Natural killer cell (primary cell): ENCODE results near the gene OLFM1. TPM values are rescaled to one million over a fixed set of nuclear protein-coding genes. Genes with fewer than 3 reads are reported as not detected.

ENCODE experiments used
- ATAC-seq, 3 donors: fragments of 150-1000 bp in 2 of 3; fragments of 200-7000 bp in 1 of 3; cut with Tn5 transposase; 1 replicate in 1 of 3; 2 replicates in 2 of 3; pipeline ENCODE4 v1.10.0; 2021; ENCODE audit warnings: mild to moderate bottlenecking in 2 of 3, moderate library complexity in 2 of 3
- DNase-seq, 2 donors: peaks; one replicate each; pipeline versions ENCODE4 v3.0.0 to v3.0.0-alpha.2; 2013 to 2021; ENCODE audit warnings: mixed read lengths in 1 of 2
- H3K27ac ChIP-seq: one replicate; pipeline ENCODE4 v1.5.1; 2013; ENCODE audit warnings: mild to moderate bottlenecking, low read length
- H3K27me3 ChIP-seq: one replicate; pipeline ENCODE4 v1.6.1; 2013; ENCODE audit warnings: low read length; ENCODE audit not compliant: control insufficient read depth, insufficient read depth
- H3K36me3 ChIP-seq: one replicate; pipeline ENCODE4 v1.6.1; 2013; ENCODE audit warnings: low read length; ENCODE audit not compliant: control insufficient read depth, insufficient read depth
- H3K4me1 ChIP-seq: one replicate; pipeline ENCODE4 v1.6.1; 2013; ENCODE audit warnings: low read length; ENCODE audit not compliant: control insufficient read depth, insufficient read depth
- H3K4me3 ChIP-seq: one replicate; pipeline ENCODE4 v1.5.1; 2013; ENCODE audit warnings: low read length
- H3K9me3 ChIP-seq: one replicate; pipeline ENCODE4 v1.6.1; 2013; ENCODE audit warnings: low read length; ENCODE audit not compliant: control insufficient read depth, insufficient read depth
- H3K27ac Mint-ChIP-seq, 2 donors: one replicate each; pipeline ENCODE4 v1.8.0; 2022; ENCODE audit warnings: mild to moderate bottlenecking in 2 of 2, mixed read lengths in 2 of 2, moderate library complexity in 1 of 2
- H3K27me3 Mint-ChIP-seq, 2 donors: one replicate each; pipeline ENCODE4 v1.8.0; 2022; ENCODE audit warnings: low read depth in 2 of 2, mixed read lengths in 2 of 2
- H3K36me3 Mint-ChIP-seq: one replicate; pipeline ENCODE4 v1.8.0; 2022; ENCODE audit warnings: mixed read lengths
- H3K4me1 Mint-ChIP-seq, 2 donors: one replicate each; pipeline ENCODE4 v1.8.0; 2022; ENCODE audit warnings: mixed read lengths in 2 of 2
- H3K4me3 Mint-ChIP-seq: one replicate; pipeline ENCODE4 v1.8.0; 2022; ENCODE audit warnings: mild to moderate bottlenecking, moderate library complexity, mixed read lengths
- H3K9me3 Mint-ChIP-seq, 2 donors: one replicate each; pipeline ENCODE4 v1.8.0; 2022; ENCODE audit warnings: mixed read lengths in 2 of 2
- WGBS: methylation state at CpG from one replicate; pipeline ENCODE4 v1.1.7; 2013; ENCODE audit warnings: missing lambda C conversion rate; ENCODE audit not compliant: insufficient coverage; 5-methylcytosine and 5-hydroxymethylcytosine counted together
- intact Hi-C: fragments of 100-400 bp; cut with micrococcal nuclease; formaldehyde crosslinking; loops from one replicate; pipeline ENCODE4 v1.14.2; 2022
- total RNA-seq, 4 donors: library from RNA; stranded (reverse); fragments of 120-200 nt in 1 of 4; gene quantifications; one replicate each; pipeline versions ENCODE4 v1.2.3 to v1.2.4, GENCODE V29; 2013 to 2022
- TF ChIP-seq, protein P1 (sequence below): fragments of 200-600 bp; IDR thresholded peaks from one replicate; pipeline ENCODE4 v1.8.0; 2022; ENCODE audit warnings: antibody characterized with exemption

Gene OLFM1
- total RNA-seq, 3 donors from 2014 or later (not counting 1 experiment from before 2014, with no cell fraction given): 0.18 TPM; not detected in 2

- Mint-ChIP-seq H3K27ac (no peak overlapping the region), H3K27me3 (peaks cover 26 to 46% of the 10 kb centered on the region in 2 donors), H3K36me3 (no peaks in the 10 kb centered on the region), H3K4me3 (no peak overlapping the region), H3K9me3 (no peaks in the 10 kb centered on the region), H3K4me1 (peaks cover 10 to 12% of the 10 kb centered on the region in 2 donors)
- intact Hi-C loops: no loop called here
- peaks cover 13% of the 10 kb centered on the region for H3K4me1 ChIP-seq
- DNase-seq (no peak), ATAC-seq (no peak)
- peaks cover 15% of the 10 kb centered on the region for H3K27me3 ChIP-seq
- WGBS: 81% methylated on average over 31 of the region's 31 CpGs
- no peak overlapping the region for H3K27ac ChIP-seq
- no peak overlapping the region for H3K4me3 ChIP-seq
- no peaks in the 10 kb centered on the region for H3K36me3 ChIP-seq
- TF ChIP-seq, protein P1, sequence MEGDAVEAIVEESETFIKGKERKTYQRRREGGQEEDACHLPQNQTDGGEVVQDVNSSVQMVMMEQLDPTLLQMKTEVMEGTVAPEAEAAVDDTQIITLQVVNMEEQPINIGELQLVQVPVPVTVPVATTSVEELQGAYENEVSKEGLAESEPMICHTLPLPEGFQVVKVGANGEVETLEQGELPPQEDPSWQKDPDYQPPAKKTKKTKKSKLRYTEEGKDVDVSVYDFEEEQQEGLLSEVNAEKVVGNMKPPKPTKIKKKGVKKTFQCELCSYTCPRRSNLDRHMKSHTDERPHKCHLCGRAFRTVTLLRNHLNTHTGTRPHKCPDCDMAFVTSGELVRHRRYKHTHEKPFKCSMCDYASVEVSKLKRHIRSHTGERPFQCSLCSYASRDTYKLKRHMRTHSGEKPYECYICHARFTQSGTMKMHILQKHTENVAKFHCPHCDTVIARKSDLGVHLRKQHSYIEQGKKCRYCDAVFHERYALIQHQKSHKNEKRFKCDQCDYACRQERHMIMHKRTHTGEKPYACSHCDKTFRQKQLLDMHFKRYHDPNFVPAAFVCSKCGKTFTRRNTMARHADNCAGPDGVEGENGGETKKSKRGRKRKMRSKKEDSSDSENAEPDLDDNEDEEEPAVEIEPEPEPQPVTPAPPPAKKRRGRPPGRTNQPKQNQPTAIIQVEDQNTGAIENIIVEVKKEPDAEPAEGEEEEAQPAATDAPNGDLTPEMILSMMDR: no peak
- no peaks in the 10 kb centered on the region for H3K9me3 ChIP-seq
Measured at GRCh38 chr9:135105211-135105745, 17.8 kb downstream of the OLFM1 start.

GRCh38 chr9:135105938-135106491 is 18.5 kb downstream of the OLFM1 start:
- no peak overlapping the region for H3K4me3 ChIP-seq
- H3K27me3 ChIP-seq: peaks cover 15% of the 10 kb centered on the region
- Mint-ChIP-seq H3K4me1 (peaks cover 10 to 12% of the 10 kb centered on the region in 2 donors), H3K27ac (no peak overlapping the region), H3K9me3 (no peaks in the 10 kb centered on the region), H3K4me3 (no peak overlapping the region), H3K36me3 (no peaks in the 10 kb centered on the region), H3K27me3 (peaks cover 28 to 39% of the 10 kb centered on the region in 2 donors)
- H3K27ac ChIP-seq: no peak overlapping the region
- H3K4me1 ChIP-seq: peaks cover 13% of the 10 kb centered on the region
- no peaks in the 10 kb centered on the region for H3K36me3 ChIP-seq
- 60% methylated on average over 21 of the region's 21 CpGs for WGBS
- ATAC-seq (no peak), DNase-seq (no peak)
- H3K9me3 ChIP-seq: no peaks in the 10 kb centered on the region
- intact Hi-C loops: no loop called here
- TF ChIP-seq, protein P1: no peak

DNA sequence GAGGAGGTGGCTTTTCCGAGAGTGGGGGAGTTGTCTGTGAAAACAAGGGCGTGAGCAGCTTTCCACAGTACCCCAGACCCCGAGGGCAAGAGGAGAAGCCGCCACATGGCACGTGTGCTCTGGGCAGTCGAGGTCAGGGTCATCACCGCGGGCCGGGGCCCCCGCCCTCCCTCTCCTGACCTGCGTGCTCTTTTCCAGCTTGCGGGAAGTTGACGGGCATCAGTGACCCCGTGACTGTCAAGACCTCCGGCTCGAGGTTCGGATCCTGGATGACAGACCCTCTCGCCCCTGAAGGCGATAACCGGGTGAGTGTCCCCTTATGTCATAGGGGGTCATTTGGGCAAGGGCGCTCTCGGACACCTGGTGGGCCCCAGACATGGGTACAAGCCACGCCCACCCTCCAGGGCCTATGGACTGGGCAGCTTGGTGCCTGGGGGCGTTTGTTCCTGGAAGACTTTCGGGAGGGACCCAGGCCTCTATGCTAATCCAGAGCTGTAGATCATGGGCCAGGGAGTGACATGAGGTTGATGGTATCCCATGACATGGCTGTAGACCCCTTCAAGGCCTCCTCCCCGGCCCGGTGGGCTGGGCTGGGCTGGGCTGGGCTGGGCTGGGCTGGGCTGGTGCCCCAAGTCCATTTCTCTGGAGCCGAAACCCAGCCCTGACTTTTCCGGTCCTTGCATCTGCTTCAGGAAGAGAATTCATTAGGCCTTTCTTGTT is 19.2 kb downstream of the OLFM1 start:
- intact Hi-C loops: no loop called here
- Mint-ChIP-seq H3K27me3 (peaks cover 32 to 37% of the 10 kb centered on the region in 2 donors), H3K4me1 (peaks cover 10 to 12% of the 10 kb centered on the region in 2 donors), H3K27ac (no peak overlapping the region), H3K4me3 (no peak overlapping the region), H3K9me3 (no peaks in the 10 kb centered on the region), H3K36me3 (no peaks in the 10 kb centered on the region)
- H3K4me3 ChIP-seq: no peak overlapping the region
- H3K36me3 ChIP-seq: no peaks in the 10 kb centered on the region
- TF ChIP-seq, protein P1: no peak
- 80% methylated on average over 29 of the region's 29 CpGs for WGBS
- H3K27ac ChIP-seq: no peak overlapping the region
- ATAC-seq (no peak), DNase-seq (no peak)
- H3K27me3 ChIP-seq: peaks cover 15% of the 10 kb centered on the region
- peaks cover 13% of the 10 kb centered on the region for H3K4me1 ChIP-seq
- H3K9me3 ChIP-seq: no peaks in the 10 kb centered on the region
